Stimulated activated CD8-positive, alpha-beta memory T cell treated with anti-CD3 and anti-CD28 coated beads, Interleukin-2, amount 100 ng/mL, for 1 hour (primary cell): ENCODE data around the gene STX19.
A peak's percentile ranks its signal among the peaks of the same experiment; 100 is the strongest.

ENCODE experiments used
- DNase-seq, 2 donors: peaks; one replicate each; pipeline ENCODE4 v3.0.0-alpha.2; 2020; ENCODE audit warnings: low read depth in 2 of 2

STX19 gene

DNA sequence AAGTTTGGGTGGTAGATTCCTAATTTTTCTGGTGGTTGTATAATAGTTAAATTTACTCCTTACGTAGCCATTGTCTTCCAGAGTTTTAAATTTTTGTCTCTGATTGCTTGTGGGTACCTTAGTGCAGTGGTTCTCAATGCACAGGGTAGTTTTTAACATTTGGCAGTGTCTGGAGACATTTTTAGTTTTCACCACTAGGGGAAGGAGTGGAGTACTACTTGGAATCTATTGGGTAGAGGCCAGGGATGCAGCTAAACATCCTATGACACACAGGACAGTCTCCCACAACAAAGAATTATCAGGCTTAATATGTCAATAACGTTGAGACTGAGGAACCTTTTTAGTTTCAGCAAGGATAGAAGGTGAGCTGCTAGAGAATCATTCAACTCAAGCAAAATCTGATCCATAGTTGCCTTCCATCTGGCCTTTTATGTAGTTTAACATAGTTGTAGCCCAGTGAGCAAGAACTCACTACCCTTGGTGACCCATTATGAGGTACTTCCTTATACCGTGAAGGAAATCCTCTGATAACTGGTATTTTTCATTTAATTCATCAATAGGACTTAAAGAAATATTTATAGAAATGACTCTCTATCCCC is 8.6 kb upstream of the STX19 start:
- no peak for DNase-seq

DNA sequence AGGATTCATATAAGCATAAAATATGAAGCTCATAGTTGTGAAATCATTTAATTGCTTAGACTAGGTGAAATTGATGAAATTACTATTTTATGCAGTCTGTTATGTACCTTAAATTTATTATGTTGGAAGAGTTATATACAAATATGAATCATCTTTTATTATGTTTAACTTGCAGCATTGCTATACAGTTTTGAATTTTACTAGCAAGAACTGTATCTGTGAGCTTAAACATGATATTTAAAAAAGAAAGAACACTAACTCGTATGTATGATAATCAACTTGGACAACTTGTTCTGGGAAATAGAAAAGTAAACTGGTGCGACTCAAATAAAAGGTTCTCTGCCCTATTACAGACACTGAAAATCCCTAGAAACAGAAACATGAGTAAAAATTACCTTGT is 1.8 kb downstream of the STX19 start:
- DNase-seq, result no peak

DNA sequence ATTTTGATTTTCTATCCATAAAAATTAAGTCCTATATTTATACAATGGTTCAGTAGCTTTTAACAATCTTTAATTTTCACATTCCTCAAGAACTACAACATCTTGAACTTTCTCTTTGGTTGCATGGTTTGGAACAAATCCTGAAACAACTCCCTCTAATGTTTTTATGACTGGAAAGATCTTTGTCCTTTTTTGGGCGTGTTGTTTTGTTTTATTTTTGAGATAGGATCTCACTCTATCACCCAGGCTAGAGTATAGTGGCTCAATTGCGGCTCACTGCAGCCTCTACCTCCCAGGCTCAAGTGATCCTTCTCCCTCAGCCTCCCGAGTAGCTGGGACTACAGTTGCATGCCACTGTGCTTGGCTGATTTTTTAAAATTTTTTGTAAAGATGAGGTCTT is 4.0 kb downstream of the STX19 start:
- no peak for DNase-seq

DNA sequence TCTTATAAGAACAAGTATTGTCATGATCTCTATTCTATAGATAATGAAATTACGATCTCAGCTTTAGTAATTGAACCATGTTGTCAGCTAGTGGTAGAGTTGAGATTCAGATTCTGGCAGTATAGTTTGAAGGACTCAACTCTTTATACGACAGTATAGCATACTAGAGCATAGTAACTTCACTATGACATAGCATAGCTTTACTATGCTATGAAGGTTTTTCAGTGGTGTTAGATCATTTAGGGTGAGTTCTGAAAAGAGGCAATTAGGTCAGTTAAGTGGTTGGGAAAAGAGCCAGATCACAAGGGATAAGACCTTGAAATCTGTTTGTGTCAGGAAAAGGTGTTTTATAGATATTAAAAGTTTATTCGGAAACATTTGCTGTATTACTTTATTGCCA is 8.1 kb downstream of the STX19 start:
- DNase-seq, result no peak

DNA sequence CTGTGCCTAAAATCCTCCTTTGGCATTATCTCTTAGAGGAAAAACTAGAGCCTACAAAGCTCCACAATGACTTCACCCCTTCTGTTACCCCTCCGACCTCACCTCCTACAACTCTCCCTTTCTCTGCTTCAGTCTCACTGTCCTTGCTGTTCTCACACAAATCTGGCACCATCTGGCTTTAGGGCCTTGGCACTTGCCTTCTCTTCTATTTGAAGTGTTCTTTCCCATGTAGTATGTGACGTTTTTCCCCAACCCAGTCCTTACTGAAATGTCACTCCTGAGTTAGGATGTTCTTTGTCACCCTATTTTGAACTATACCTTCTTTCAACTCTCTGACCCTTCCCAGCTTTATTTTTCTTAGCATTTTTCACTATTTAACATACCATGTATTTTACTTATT is 8.7 kb downstream of the STX19 start:
- DNase-seq, result no peak

DNA sequence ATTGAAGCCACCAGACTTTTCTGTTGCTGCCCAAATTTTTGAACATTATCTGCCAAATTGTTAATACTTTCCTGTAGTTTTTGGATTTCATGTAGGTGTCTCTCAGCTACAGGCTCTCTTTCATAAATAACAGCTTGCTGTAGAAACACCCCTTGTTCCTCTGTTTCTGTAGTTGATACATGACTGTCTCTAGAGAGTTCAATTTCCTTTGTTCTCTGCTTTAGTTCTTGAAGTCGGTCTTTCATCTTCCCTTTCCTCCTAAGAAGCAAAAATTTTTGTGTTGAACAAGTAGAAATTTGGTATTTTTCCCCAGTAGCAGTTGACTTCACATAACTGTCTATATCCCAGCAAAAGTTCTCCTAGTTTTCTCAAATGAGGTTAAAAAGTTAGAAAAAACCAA is 13.4 kb downstream of the STX19 start:
- DNase-seq, result no peak

DNA sequence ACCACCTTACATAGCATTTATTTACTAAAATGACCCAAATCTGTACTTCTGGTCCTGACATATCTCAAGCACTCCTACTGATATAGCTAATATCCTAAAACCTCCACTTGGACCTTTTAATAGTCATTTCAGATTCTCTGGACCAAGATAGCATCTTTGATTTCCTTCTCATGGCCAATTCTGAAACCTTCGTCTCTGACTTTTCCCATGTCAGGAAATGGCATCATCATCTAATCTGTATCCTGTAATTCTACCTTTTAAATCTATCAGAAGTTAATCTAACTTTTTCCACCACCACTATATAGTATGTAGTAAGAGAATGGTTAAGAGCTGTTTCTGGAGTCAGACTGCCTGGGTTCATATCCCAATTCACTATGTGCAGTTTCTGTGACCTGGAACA is 16.2 kb downstream of the STX19 start:
- no peak for DNase-seq

DNA sequence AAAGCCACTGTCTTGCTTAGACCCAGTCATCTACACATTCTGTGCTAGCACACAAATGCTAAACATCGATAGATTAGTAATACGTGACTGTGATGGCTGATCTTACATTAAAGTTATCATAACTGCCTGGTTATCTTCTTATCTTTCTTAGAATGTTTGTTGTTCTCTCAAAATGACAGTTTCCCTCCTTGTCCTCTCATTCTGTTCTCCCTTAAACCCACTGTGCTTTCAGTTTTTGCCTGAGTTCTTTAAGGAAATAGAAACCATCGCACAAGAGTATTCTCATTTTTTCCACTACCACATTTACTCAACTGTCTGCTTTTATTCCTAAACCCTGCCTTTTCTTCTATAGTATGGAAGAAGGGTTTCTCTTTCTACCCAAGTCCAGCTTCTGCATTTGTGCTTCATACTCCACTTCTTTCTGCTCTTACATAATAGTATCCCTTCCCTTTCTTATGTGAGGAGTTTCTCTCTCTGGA is 17.1 kb downstream of the STX19 start:
- DNase-seq, result no peak

DNA sequence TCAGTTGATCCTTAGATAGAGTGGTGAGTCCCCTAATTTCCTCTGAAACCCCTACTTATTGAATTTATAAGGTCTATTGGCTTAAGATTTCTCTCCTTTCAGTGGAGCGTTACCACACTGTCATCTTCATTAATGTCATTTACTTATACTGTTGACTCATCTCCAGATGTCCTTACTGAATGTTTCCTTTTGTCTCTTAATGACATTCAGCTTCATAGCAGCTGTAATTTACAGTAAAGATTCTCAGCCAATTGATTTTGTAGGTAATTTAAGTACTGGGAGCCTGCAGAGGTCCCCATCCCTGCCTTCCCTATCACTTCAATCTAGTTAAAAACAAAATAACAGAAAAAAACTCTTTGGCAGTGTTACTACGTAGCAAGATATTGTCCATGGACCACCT is 18.8 kb downstream of the STX19 start:
- DNase-seq, result no peak

DNA sequence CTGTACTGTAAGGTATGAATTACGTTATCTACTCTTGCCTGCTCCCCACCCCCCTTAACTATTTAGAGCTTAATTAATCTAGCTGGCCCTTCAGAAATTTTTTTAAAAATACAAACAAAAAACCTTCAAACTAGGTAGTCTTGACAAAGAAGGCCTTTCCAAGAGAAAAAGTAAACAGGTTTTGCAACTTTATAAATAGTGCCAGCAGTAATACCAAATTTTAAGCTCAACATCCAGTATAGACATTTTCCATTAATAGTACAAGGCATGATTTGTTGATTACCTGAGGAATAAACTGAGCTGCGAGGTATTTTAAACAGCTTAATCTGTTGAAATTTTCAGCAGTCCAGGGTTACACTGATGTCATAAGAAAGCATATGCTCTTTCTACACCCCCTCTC is 20.1 kb downstream of the STX19 start:
- DNase-seq, result no peak

DNA sequence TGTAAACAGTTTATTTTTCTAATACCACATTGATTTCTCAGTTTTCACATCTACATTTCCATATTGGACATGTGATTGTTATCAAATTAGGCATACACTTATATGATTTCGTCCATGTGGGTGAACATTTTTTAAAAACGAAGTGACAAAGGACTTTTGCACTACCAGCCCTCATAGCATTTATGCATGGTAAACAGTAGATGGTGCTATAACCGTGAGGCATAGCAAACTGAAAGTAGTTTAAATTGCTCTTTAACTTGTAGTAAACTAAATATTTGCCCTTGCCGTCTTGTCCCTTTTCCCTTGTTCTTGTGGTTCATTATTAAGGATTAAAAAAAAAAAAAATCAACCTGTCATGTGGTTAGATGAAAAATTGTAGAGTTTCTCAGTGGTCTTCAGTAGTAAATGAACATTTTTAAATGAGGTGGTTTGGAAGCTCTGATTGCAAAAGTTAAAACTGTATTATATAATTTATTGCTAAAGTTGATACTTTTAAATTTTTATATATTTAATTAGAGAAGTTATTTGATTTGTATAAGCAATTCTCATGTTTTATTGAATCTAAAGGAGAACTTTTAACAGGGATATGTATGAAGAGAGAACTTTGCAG is 24.0 kb downstream of the STX19 start:
- DNase-seq, result no peak

DNA sequence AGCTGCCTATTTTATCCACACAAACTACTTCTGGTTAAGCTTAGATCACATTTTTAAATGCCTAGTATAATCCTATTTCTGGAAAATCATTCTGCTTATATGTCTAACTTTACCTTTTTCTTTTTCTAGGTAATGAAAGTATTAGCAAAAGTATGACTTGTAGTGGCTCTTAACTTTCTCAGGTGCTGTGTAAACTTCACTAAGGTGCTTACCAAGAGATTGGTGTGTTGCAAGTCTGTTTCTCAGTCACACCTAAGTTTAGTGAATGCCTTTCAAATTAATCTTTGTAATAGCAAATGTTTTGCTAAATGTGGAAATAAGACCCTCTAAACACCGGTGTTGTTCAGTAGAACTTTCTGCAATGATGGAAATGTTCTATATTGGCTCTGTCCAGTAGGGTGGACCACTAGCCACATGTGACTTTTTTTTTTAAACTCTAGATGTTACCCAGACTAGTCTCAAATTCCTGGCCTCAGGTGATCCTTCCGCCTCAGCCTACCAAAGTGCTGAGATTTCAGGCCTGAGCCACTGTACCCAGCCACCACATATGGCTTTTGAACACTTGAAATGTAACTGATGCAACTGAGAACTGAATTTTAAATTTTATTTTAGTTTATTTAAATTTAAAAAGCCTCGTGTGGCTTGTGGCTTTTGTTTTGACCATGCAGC is 26.4 kb downstream of the STX19 start:
- no peak for DNase-seq

DNA sequence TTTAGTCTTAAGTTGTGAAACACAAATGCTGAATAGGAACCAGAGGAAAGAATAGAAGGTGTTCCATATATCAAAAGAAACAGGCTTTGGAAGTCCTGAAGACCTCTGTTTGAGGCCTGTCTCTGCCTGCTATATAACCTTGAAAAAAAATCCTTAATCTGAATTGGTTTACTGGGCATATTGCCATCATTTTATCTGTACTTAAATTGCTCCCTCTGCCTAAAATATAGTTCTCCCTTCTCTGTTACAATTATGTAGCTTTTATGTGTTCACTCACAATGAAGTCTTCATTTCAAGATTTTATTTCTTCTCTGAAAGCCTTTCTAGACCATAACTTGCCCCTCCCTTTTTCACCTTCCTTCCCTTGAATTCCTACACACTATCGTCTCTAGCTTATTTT is 27.2 kb downstream of the STX19 start:
- DNase-seq, result no peak

DNA sequence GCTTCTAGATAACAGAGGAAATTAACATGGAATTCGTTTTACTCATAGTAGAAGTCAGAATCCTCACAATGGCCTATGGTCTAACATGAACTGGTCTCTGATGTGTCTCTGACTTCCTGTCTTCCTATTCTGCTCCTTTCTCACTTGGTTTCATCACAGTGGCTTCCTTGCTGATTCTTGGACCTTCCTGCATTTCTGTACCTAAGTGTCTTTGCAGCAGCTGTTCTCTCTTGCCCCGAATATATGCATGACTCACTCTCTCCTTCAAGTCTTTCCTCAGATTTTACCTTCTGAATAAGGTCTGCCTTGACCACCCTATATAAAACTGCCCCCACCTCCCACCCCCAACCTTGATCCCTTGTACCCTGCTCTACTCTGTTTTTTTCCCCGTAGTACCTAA is 34.3 kb downstream of the STX19 start:
- DNase-seq, result no peak

DNA sequence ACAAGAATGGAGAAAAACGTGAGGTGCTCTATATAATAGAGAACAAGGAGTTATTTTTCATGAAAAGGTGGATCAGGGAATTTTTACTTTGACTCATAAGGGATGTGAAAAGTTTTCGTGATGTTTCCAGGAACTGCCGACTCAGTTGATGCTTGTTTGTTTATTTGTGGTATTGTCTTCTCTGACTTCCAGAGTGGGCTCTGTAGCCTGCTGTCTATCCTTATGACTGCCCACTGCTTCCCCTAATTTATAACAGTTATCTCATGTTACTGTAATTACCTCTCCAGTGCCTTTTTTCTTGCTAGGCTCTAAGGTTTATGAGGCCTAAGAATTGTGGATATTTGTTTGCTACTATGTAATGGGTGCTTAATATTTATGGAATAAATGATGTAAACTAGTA is 36.2 kb downstream of the STX19 start:
- no peak for DNase-seq

DNA sequence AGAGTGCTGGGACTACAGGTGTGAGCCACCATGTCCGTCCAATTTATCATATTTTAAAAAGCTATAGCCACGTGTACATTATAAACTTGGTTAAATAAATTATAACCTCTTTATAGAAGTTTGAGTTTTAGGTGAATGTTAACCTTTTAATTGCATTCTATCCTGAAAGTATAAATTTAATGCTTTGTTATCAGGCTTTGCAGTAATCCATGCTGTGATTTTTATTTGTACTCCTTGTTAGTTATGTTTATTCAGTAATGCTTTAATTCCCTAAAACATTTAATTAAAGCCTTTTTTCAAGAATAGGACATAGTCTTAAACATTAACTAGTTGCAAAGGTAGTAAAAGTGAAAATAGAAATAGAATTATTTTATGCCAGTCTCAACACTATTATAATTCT is 36.8 kb downstream of the STX19 start:
- no peak for DNase-seq

DNA sequence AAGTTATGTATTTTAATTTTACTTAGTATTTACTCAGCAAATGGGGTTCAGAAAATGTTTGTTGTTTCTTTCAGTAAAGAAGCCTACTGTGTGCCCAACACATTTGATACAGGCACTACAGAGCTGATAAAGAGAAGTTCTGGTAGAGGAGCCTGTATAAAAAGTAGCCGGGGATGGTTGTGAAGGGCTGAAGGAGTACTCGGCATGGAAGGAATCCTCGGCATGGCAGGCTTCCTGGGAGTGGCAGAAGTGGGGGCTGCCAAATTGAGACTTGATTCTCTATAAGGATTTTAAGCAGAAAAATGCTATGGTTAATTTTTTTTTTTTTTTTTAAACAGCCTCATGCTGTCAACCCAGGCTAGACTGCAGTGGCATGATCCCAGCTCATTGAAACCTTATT is 39.2 kb downstream of the STX19 start:
- no peak for DNase-seq

DNA sequence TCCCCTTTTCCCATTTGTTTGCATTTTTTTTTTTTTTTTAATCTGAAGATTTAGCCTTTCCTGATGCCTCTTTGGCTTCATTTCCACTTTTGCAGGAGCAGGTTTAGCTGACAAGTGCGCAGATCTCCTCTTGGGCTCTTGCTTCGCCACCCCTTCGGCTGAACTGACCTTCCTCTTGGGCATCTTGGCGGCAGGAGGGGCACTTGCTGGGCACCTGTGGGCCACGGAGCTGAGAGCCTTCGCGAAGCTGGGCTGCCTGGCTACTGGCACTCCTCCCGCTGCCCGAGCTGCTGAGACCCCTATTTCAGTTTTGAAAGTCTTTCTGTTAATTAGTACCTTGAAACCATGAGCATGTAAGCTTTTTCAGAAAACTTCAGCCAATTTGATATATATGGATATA is 39.6 kb downstream of the STX19 start:
- DNase-seq, result no peak

DNA sequence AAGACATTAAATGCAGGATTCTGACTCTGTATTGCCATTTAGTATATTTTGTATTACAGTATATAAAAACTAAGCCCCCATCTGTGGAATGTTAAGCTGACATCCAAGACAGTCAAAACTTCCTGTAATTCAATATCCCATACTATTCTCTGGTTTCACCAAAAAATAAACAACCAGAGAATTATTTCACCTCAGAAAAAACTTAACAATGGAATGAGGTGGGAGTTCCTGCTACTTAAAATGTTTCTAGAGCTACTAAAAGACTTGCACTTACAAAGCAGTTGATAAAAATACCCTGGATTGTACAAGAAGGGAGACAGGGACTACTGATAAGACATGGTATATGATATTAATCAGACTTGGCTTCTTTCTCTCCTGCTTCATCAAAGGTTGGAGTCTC is 40.1 kb downstream of the STX19 start:
- no peak for DNase-seq

DNA sequence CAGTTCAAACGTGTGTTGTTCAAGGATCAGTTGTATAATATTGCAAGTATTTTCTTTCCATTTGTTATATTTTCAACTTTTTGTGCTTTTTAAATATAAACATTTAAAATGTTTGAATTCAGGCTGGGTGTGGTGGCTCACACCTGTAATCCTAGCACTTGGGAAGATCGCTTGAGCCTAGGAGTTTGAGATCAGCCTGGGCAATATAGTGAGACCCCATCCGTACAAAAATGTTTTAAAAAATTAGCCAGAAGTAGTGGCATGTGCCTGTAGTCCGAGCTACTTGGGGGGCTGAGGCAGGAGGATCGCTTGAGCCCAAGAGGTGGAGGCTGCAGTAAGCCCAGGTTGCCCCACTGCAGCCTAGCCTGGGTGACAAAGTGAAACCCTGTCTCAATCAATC is 43.8 kb downstream of the STX19 start:
- no peak for DNase-seq

DNA sequence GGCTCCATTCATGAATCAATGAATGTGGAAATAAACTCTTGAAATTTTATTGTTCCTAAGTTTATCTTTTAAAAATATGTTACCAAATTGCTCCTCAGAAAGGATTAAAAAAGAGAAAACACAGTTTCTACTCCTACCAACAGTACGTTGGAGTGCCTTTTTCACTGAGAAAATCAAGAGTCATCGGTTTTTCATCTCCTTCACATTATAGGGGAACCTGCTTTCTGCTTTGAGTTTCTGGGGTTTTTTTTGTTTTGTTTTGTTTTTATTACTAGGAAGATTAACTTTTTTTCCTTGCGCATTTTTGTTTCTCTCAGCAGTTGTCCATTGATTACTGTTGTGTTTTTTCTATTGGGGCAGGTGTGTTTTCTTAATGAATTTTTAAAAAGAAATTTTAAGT is 45.0 kb downstream of the STX19 start:
- DNase-seq, result no peak

DNA sequence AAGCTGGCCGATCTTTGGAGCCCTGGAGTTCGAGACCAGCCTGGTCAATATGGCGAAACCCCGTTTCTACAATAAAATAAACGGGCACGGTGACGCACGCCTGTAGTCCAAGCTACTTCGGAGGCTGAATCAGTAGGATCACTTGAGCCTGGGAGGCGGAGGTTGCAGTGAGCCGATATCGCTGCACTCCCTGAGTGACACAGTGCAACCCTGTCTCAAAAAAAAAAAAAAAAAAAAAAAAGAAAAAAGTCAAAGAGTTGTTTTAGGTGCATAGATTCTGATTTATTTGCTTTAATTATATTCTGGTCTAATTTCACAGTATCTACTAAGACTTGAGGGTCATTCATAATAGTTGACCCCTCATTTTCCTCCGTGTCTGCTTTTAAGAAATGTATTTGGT is 46.7 kb downstream of the STX19 start:
- DNase-seq, result no peak

DNA sequence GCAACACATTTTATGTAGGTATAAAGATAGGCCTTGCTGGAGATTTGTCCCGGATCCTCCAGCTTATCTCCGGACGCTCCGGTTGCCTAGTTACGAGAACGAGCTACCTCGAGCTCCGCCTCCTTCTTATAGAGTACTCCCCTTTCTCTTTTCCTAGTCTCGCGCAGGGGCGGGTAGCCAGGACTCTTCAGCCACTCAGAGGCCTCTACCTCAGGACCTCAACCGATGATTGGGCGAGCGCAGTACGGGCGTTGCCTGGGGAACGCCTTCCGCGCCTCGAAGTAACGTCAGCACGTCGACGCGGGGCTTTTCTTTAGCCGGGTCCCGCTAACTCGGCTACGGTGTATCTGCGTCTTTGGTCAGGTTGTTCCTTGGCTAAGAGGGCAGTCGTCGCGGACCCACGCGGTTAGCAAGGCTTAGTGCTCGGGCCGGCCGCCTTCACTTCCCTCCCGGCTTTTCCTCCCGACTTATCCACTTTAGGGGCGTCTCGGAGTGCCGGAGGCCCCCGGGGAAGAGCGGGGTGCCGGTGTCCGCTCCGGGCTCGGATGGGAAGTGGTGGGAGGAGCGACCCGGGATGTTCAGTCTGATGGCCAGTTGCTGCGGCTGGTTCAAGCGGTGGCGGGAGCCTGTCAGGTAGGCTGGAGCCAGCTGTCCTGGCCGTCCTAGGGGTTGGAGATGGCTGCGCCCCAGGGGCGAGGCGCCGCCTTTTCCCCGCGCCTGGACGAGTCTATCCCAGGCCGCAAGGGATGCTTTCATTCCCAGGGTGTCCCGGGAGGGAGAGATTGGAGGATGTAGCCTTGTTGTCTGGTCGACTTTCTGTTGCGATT is 48.3 kb downstream of the STX19 start, which contains the start of gene ARL13B:
TSS of gene ARL13B (plus strand) at position 306 of the 827 bp plus-strand sequence. CDS start at position 575, 269 bp downstream.
- peak; percentile 89 to 90 for DNase-seq
